HG02981 (cell line): Measurements from ENCODE around the gene DDX27.

Experiments
- ATAC-seq: cut with Tn5 transposase; IDR thresholded peaks from one replicate; pipeline ENCODE4 v1.9.1; 2021; ENCODE audit warnings: mild to moderate bottlenecking, moderate library complexity; ENCODE audit not compliant: unreplicated experiment

The DDX27 gene

GRCh38 chr20:49245921-49246740 lies 26.9 kb downstream of the DDX27 start:
- ATAC-seq, result no peak

DNA sequence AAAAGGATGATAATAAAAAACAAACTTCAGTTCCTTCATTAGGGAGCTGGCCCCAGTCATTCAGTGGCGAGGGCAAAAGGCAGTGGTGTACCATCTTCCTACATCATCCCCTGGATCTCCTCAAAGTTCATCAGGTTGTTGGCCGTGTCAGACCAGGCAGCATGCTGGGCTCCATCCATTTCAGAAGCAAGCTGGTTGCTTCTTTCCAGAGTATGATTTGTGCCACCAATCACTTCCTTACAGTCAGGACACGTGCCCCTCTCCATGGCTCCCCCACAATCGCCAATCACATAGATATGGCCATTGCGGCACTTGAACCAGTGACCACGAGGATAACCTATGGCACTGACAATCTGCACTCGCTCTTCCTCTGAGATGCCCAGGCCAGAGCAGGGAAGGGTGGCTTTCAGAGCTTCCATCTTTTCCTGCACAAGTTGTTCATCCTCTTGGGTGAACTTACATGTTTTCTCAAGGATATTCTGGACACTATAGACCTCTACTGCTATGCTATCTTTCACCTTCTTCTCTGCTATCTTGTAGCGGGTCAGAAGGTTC lies 28.0 kb downstream of the DDX27 start:
- no peak for ATAC-seq

DNA sequence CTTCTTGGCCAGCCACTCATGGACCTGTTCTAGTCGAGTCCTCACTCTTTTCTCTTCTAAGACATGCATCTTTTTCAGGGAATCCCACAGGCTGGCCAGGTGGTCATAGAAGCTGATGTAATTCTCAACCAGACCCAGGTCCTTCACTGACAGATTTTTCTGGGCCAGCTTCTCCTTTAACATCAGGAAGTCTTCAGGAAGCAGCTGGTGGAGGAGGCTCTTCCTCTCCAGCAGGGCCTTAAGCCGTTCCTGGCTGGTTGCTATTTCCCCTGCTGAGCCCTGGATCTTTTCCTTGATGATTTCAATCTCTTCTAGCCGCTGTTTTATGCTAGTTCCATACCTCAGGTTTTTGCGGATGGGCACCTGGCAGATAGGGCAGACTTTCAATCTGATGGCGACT lies 28.6 kb downstream of the DDX27 start:
- ATAC-seq, result no peak

DNA sequence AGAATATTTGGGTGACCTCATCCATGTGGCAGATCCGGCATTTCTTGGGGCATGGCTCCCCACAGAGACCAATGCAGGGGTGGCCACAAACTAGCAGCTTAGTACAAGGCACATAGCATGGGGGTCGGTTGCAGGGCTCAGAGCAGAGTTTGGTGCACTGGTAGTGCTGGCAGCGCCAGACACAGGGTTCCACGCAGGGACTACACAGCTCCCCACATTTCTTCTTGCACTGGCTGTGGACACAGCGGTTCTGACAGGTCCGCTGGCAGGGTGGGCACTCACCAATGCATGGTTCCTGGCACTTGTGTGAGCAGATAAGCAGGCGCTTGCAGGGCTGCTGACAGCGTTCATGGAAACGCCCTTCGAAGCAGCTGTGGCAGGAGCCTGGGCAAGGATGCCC lies 29.1 kb downstream of the DDX27 start:
- ATAC-seq, result no peak

- ATAC-seq, result no peak
Measured at GRCh38 chr20:49248879-49249665, 29.9 kb downstream of the DDX27 start.

- ATAC-seq, result no peak
Measured at GRCh38 chr20:49252556-49253350, 33.5 kb downstream of the DDX27 start.

DNA sequence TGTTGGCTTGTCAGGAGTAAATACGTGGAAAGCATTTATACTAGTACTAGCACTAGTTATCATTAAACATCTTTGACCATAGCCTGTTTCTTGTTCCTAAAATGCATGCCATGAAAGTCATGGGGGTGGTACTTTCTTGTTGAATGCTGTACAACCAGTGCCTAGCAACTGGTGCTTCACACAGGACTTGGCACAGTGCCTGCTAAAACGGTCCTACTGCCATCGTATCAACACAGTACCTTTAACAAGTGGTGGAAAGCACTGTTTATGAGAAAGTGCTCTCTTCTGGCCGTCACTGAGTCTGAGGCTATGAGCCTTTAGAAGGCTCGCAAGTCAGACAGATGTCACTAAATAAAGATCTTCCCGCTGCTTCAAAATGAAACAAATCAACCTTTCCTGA lies 37.0 kb downstream of the DDX27 start:
- ATAC-seq, result no peak

DNA sequence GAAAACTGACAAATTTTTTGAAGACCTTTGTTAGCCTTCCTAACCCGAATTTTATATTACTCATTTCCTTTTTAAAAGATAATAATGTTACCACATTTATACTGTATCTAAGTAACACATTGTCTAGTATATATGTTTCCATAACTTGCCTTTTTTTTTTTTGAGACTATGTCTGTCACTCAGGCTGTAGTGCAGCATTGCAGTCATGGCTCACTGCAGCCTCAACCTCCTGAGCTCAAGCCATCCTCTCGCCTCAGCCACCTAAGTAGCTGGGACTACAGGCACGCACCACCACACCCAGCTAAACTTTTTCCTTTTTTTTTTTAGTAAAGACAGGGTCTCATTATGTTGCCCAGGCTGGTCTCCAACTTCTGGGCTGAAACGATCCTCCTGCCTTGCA lies 40.1 kb downstream of the DDX27 start:
- ATAC-seq, result no peak

- no peak for ATAC-seq
Measured at GRCh38 chr20:49259799-49260198, 40.6 kb downstream of the DDX27 start.

- ATAC-seq, result no peak
Measured at GRCh38 chr20:49260218-49260617, 41.0 kb downstream of the DDX27 start.

GRCh38 chr20:49261173-49261572 lies 42.0 kb downstream of the DDX27 start:
- ATAC-seq, result no peak

DNA sequence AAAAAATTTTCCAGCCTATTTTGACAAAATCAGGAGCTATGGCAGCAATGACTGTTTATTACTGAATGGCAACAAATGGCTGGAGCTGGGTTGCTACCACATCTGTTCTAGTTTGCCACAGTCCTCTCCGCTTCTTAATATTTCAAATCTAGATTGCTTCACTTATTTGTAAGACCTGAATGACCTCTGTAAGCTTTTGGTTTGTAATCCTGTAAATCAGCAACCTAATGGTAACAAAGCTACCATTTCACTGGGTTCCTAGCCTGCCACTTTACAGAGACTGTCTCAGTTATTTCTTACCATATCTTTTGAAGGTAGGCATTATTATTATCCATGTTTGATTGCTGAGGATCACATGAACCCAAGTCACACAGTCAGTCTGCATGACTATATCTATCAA lies 43.2 kb downstream of the DDX27 start:
- ATAC-seq, result no peak

DNA sequence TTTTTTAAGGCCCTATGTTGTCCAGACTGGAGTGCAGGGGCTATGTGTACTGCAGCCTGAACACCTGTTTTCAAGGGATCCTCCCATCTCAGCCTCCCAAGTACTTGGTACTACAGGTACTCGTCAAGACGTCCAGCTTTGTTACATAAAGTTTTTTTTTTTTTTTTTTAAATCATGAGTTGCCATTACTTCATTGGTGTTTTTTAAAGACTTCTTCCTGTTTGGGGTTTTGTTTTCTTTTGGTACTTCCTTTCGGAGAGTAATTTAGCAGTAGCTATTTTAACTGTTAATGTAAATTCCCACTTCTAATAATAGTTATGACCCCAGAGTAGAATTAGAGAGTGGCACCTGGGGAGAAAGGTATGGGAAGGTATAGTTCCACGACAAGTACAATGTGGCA lies 48.1 kb downstream of the DDX27 start:
- no peak for ATAC-seq

GRCh38 chr20:49268600-49269365 lies 49.6 kb downstream of the DDX27 start:
- no peak for ATAC-seq

- no peak for ATAC-seq
Measured at GRCh38 chr20:49270177-49270576, 51.0 kb downstream of the DDX27 start.

DNA sequence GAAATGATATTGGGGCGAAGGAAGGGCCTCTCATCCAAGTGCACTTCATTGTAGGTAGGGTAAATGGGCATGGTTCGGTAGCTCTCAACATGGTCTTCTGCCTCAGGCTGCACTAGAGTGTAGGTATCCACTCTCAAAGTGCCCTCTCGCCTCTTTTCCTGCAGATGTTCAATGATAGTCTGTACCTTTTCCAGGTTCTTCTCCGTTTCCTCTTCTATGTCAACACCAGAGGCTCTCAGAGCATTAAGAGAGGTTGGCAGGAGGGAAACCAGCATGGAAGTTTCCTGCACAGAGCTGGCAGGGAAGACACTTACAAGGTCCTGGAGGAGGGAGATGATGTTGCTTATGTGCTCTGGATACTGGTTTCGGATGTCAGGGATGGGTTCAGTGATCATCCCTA lies 51.5 kb downstream of the DDX27 start:
- no peak for ATAC-seq

DNA sequence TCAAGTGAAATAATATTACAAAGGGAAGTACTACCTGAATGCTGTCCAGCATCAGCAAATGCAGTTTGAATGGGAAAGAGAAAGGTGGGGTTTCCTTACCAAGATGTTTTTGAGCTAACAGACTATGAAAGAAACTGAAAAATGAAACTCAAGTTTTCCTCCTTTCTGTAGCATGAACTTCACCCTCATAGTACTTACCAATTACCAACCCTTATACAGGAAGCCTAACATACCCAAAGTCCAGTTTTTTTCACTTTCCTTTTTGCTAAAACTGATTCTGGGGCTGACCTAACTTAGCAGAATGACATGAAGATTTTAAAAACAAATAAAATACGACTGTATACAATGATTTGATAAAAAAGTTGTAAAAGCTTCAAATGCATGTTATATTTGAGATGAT lies 53.4 kb downstream of the DDX27 start:
- ATAC-seq, result no peak

GRCh38 chr20:49273696-49274277 lies 54.6 kb downstream of the DDX27 start:
- ATAC-seq, result no peak

GRCh38 chr20:49275216-49275615 lies 56.0 kb downstream of the DDX27 start:
- ATAC-seq, result no peak

- no peak for ATAC-seq
Measured at GRCh38 chr20:49275636-49276035, 56.4 kb downstream of the DDX27 start.
